HG03354 (cell line): ENCODE results near the gene GABRG3.

Experiments used
- ATAC-seq: cut with Tn5 transposase; IDR thresholded peaks from one replicate; pipeline ENCODE4 v1.9.1; 2021; ENCODE audit warnings: mild to moderate bottlenecking; ENCODE audit not compliant: unreplicated experiment, poor library complexity, severe bottlenecking

Gene GABRG3

GRCh38 chr15:27223179-27223578 lies 252.2 kb downstream of the GABRG3 start:
- no peak for ATAC-seq

DNA sequence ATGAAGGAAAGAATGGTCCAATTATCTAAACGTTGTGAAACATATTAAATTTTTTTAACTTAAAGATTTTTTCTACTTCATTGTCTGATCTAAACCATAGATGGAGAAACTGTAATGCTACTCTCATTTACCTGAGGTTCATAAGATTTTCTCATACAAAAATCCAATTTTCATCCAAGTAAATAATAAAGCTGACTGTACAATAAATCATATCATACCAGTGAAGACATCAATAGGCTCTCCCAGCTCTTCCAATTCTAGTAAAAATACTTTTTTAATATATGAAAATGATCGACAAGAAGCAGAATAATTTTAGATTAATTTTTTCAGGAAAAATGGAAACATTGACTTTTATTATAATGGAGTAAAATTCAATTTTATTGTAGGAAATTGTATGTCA lies 260.8 kb downstream of the GABRG3 start:
- no peak for ATAC-seq

GRCh38 chr15:27232876-27233275 lies 261.9 kb downstream of the GABRG3 start:
- no peak for ATAC-seq

DNA sequence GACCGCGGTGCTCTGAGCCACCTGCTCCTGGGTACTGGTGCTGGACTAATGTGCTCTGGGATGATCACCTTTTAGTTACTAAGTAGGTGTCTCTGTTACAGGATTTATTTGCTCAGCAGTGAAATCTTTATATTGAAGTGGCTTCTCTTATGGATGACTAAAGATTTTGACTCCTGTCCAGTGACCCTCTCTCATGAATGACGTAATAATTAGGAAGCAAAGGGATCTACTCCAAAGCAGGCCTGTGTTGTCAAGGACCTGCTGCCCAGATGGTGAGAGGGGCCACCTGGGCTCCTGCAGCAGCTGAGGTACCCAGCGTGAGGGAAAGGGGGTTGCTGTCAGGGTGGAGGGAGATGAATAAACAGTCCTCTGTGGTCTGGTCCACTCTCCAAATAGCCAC lies 263.6 kb downstream of the GABRG3 start:
- no peak for ATAC-seq

- ATAC-seq, result no peak
Observed at GRCh38 chr15:27235161-27235560, 264.2 kb downstream of the GABRG3 start.

GRCh38 chr15:27235681-27236080 lies 264.7 kb downstream of the GABRG3 start:
- ATAC-seq, result no peak

GRCh38 chr15:27237319-27237939 lies 266.4 kb downstream of the GABRG3 start:
- ATAC-seq, result no peak

GRCh38 chr15:27238209-27238608 lies 267.2 kb downstream of the GABRG3 start:
- ATAC-seq, result no peak

DNA sequence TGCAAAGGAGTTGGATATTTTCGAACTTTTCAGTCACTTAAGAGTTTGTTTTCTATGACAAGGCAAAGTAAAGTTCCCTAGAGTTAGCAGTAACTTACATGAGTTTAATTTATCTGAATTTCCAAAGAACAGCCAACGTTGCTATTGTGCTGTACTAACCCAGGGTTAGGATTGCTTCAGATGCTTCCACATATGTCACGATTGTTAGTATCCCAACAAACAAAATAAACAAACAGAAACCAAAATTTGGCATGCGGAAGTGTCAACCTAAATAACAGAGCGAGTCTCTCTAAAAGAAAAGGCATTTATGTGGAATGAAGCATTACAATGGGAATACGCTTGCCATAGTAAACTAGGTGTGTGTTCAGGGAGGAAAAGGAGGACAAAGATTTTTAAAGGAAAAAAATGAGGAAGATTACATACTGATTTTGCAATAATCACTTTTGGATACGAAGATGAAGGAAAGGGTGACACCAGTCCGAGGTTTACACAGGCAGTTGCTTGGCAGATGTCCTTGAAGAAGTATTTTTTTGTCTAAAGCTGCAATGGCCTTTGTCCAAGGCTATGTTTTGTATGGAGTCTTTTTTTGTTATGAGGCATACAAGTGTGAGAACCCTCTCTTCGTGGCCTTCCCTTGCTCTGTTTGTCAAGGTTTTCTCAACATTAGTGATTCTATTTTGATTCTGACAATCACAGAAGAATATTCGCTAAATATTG lies 267.9 kb downstream of the GABRG3 start:
- no peak for ATAC-seq

DNA sequence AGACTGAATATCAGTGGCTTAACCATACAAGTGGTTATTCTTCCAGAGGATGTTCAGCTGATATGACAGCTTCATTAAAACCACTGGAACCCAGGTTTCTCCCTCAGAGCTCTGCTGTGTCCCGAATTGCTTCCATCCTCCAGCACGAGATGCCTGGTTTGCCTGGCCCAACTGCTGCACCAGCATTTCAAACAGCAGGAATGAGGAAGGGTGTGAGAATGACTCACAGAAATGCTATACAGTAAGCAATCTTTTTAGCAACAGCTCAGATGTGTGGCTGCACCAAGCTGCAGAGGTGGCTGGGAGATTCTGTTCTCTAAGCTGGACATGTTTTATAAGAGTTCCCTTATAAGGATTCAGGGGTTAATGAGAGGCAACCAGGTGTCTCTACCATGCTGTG lies 271.0 kb downstream of the GABRG3 start:
- no peak for ATAC-seq

GRCh38 chr15:27244047-27244446 lies 273.1 kb downstream of the GABRG3 start:
- peak; percentile 66 for ATAC-seq

GRCh38 chr15:27248251-27248650 lies 277.3 kb downstream of the GABRG3 start:
- no peak for ATAC-seq

DNA sequence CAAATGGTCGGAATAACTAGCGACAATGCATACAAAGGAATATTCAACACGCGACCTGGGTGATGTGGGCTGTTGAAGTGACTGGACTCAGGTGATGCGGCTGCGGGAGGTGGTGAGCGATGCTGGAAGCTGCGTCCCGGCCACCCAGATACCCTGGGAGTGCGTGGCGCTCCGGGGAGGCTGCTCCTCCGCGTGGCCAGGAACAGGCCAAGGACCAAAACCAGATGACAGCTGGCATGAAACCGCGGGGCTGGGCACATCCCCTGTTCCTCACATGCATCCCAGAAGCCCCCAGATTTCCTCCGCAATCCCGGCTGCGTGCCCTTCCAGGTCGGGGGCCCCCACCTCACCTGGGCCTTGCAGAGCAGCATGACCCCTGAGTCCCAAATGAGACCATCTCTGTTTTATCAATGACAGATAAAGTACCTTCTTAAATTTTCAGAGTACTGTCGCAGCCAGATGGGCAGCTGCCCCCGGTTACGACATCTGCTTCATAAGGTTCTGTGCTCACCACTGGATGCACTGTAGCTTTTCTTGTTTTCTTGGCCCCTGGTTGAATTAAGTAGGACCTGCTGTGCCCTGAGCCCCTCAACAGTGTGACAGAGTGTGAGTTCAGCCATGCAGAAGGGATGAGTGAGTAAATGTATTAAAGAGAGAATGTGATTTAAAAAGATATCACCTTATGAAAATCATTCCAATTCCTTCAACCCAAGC lies 278.2 kb downstream of the GABRG3 start:
- no peak for ATAC-seq

DNA sequence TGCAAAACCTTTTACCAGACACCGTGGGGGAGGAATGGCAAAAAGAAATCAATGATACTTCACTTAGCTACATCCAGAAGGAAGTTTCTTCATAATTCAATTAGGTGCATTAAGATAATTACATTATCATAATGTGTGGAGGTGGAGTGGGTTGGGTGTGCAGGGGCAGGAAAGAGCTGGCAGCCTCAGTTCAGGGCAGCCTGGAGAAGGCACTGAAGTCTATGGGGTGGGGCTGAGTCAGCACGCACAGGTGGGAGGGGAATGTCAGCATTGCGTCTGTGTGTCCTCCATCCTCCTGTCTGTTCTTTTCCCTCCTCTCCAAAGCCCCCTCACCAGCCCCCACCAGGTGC lies 278.8 kb downstream of the GABRG3 start:
- no peak for ATAC-seq

GRCh38 chr15:27250223-27250622 lies 279.2 kb downstream of the GABRG3 start:
- ATAC-seq, result no peak

DNA sequence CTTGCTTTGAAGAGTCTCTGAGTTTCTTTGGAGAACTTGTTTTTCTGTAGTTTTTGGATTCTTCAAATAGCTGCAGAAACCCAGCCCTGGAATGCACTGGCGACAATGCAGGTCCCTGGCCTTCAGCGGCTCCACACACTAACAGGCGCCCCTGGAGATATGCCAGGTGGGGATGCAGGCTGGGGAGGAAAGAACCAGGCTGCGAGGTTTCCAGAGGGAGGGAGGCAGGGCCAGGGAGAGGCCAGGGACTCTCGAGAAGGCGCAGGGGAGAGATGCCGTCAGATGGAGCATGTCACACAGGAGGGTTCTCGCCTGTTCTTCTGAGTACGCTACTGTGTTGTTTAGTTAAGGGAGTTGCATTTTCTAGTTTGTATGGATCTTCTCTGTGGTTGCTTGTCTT lies 283.1 kb downstream of the GABRG3 start:
- no peak for ATAC-seq

- ATAC-seq, result no peak
Observed at GRCh38 chr15:27254801-27255200, 283.8 kb downstream of the GABRG3 start.

- no peak for ATAC-seq
Observed at GRCh38 chr15:27256446-27256845, 285.5 kb downstream of the GABRG3 start.

- no peak for ATAC-seq
Observed at GRCh38 chr15:27258287-27258686, 287.3 kb downstream of the GABRG3 start.

GRCh38 chr15:27260523-27260922 lies 289.5 kb downstream of the GABRG3 start:
- ATAC-seq, result no peak

DNA sequence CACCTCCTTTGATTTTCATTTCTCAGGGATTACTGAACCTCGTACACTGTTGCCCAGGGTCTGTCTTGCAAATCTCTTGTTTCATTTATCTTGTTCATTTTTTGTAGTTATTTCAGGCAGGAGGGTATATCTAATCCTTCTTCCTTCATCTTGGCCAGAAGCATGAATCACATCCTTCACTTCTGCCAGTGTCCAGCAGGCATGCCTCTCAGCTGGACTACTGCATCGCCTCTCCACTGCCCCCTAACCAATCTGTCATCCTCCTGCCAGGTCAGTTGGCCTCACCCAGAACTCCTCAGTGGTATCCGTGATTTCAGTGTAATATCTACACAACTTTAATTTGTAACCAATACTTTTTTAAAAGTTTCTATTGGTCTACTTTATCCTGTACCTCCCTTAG lies 297.9 kb downstream of the GABRG3 start:
- no peak for ATAC-seq
